T-helper 2 cell treated with Interferon-gamma antibody and Interleukin-4, amounts not matched to agents 5 μg/mL and 100 μg/mL, for 36 hours (primary cell): ENCODE measurements around the gene ALKBH8.

Experiments
- DNase-seq: peaks from one replicate; pipeline ENCODE4 v3.0.0; 2021; ENCODE audit warnings: low spot score
- H3K27ac Mint-ChIP-seq: one replicate; pipeline ENCODE4 v1.8.0; 2021; ENCODE audit warnings: mild to moderate bottlenecking, mixed read lengths
- H3K27me3 Mint-ChIP-seq: one replicate; pipeline ENCODE4 v1.8.0; 2021; ENCODE audit warnings: low read depth, mixed read lengths
- H3K36me3 Mint-ChIP-seq: one replicate; pipeline ENCODE4 v1.8.0; 2021; ENCODE audit warnings: low read depth, mixed read lengths
- H3K4me1 Mint-ChIP-seq: one replicate; pipeline ENCODE4 v1.8.0; 2021; ENCODE audit warnings: low read depth, mixed read lengths
- H3K4me3 Mint-ChIP-seq: one replicate; pipeline ENCODE4 v1.8.0; 2022; ENCODE audit warnings: mild to moderate bottlenecking, moderate library complexity, mixed read lengths
- H3K9me3 Mint-ChIP-seq: one replicate; pipeline ENCODE4 v1.8.0; 2021; ENCODE audit warnings: mixed read lengths

The ALKBH8 gene, protein sequence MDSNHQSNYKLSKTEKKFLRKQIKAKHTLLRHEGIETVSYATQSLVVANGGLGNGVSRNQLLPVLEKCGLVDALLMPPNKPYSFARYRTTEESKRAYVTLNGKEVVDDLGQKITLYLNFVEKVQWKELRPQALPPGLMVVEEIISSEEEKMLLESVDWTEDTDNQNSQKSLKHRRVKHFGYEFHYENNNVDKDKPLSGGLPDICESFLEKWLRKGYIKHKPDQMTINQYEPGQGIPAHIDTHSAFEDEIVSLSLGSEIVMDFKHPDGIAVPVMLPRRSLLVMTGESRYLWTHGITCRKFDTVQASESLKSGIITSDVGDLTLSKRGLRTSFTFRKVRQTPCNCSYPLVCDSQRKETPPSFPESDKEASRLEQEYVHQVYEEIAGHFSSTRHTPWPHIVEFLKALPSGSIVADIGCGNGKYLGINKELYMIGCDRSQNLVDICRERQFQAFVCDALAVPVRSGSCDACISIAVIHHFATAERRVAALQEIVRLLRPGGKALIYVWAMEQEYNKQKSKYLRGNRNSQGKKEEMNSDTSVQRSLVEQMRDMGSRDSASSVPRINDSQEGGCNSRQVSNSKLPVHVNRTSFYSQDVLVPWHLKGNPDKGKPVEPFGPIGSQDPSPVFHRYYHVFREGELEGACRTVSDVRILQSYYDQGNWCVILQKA

GRCh38 chr11:107565219-107565937, at the start of gene ALKBH8:
Gene ALKBH8, minus strand, starts transcription at chr11:107565735. Its CDS starts 4,842 bp downstream, at chr11:107560893.
- H3K36me3 Mint-ChIP-seq, result no peaks in the 10 kb centered on the region
- H3K4me3 Mint-ChIP-seq, result peak within 1 kb of the TSS; percentile 95
- H3K27ac Mint-ChIP-seq, result peak within 1 kb of the TSS; percentile 97

GRCh38 chr11:107612445-107612844, 46.9 kb upstream of the ALKBH8 start:
- Mint-ChIP-seq H3K36me3 (no peaks in the 10 kb centered on the region), H3K4me3 (no peak overlapping the region), H3K27me3 (peaks cover 13% of the 10 kb centered on the region), H3K4me1 (no peaks in the 10 kb centered on the region), H3K9me3 (no peaks in the 10 kb centered on the region), H3K27ac (no peak overlapping the region)
- no peak for DNase-seq

More at GRCh38 chr11:107565219-107565937, at the start of gene ALKBH8:
- no peaks in the 10 kb centered on the region for H3K9me3 Mint-ChIP-seq
- H3K27me3 Mint-ChIP-seq, result peaks cover 3% of the 10 kb centered on the region
- peaks cover 38% of the 10 kb centered on the region for H3K4me1 Mint-ChIP-seq
- DNase-seq, result peak; percentile 74

DNA sequence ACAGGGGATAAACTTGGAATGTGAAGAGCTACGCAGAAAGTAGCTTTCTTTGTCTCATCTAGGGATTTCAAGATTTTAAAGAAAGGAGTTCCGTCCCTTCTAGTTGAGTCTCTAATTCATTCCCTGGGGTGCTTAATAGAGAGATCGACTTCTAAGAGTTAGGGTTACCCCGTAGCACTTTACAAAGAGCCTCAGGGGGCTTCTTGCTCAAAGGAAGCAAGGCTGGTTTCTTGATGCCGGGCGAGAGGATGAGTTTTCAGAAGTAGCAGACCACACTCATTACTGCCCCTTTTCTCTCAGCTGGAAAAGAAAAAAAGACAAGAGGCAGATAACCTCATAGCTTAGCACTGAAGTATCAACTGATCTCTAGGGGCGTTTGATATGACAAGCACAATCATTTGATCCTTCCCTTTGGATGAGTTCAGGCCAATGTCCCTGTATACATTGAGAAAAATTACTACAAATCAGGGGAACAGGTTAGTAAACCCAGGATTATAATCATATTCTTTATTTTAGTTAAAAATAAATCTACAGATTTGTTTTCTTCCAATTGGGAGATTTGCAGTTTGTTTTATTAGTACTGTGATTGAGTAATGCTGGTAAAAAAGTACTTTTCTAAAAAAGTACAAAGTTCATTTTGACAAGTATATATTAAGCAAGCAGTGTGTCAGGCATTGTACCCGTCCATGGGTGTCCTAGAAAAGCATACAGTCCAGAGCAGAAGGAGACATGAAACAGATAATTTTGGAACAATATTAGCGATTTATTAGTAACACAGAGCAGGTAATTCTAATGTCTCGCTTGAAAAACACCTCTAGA, 44.1 kb upstream of the ALKBH8 start:
- H3K36me3 Mint-ChIP-seq, result no peaks in the 10 kb centered on the region
- H3K27ac Mint-ChIP-seq, result no peak overlapping the region
- no peaks in the 10 kb centered on the region for H3K4me1 Mint-ChIP-seq
- no peak for DNase-seq
- H3K27me3 Mint-ChIP-seq, result peaks cover 25% of the 10 kb centered on the region
- H3K4me3 Mint-ChIP-seq, result no peak overlapping the region
- no peaks in the 10 kb centered on the region for H3K9me3 Mint-ChIP-seq

- H3K36me3 Mint-ChIP-seq, result no peaks in the 10 kb centered on the region
- H3K4me3 Mint-ChIP-seq, result no peak overlapping the region
- H3K4me1 Mint-ChIP-seq, result no peaks in the 10 kb centered on the region
- H3K27ac Mint-ChIP-seq, result no peak overlapping the region
- no peaks in the 10 kb centered on the region for H3K9me3 Mint-ChIP-seq
- H3K27me3 Mint-ChIP-seq, result peaks cover 29% of the 10 kb centered on the region
- no peak for DNase-seq
Observed at GRCh38 chr11:107608809-107609208, 43.3 kb upstream of the ALKBH8 start.

DNA sequence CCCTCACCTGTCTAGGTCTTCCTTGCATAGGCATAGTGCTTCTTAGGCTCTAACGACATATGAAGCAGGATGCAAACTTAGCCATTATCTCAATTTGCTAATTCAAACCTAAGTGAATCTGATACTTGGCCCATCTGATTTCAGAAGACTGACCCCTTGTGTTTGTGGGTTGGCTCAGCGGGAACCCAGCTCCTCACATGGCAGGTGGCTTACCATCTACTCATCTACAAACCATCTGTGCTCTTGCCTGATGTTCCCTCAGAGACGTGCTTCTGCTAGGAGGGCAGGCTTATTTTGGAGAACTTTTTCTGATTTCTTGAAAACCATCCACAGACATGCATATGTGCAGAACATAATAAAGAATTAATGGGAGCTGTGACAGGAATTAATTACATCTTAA, 40.6 kb upstream of the ALKBH8 start:
- no peak overlapping the region for H3K27ac Mint-ChIP-seq
- H3K4me1 Mint-ChIP-seq, result no peaks in the 10 kb centered on the region
- DNase-seq, result no peak
- no peaks in the 10 kb centered on the region for H3K36me3 Mint-ChIP-seq
- H3K9me3 Mint-ChIP-seq, result no peaks in the 10 kb centered on the region
- no peak overlapping the region for H3K4me3 Mint-ChIP-seq
- peaks cover 39% of the 10 kb centered on the region for H3K27me3 Mint-ChIP-seq

DNA sequence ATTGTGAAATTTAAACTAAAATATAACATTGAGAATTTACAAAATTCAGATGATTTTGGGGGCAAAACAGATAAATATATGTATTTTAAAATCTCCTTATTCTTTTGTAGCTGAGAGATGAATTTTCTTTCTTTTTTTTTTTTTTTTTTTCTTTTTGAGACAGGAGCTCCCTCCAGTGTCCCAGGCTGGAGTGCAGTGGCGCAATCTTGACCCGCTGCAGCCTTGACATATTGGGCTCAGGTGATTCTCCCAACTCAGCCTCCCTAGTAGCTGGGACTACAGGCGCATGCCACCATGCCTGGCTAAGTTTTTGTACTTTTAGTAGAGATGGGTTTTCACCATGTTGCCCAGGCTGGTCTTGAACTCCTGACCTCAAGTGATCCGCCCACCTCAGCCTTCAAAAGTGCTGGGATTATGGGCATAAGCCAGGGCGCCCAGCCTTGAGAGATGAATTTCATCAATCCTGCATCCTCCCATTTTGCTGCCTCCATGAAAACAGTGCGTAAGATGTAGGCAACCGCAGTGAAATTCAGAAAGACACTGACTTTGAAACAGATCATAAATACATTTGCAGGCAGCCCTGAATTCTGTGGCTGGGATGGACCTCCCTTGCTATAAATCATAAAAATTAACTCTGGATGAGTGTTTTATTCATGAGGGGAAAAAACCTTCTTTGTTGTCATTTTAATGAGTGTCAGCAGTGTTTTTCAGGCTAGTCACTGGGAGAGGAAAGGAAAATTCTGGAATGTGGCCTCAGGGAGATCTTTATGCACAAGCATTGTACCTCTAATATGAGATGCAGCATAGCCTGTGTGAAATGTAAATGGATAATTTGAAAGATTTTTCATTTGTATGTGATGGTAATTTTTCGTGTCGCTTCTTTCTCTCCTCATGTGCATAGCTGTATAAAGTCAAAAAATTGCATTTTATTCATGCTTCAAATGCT, 39.8 kb upstream of the ALKBH8 start:
- H3K9me3 Mint-ChIP-seq, result no peaks in the 10 kb centered on the region
- no peaks in the 10 kb centered on the region for H3K36me3 Mint-ChIP-seq
- no peaks in the 10 kb centered on the region for H3K4me1 Mint-ChIP-seq
- DNase-seq, result no peak
- H3K4me3 Mint-ChIP-seq, result no peak overlapping the region
- H3K27ac Mint-ChIP-seq, result no peak overlapping the region
- peaks cover 40% of the 10 kb centered on the region for H3K27me3 Mint-ChIP-seq

GRCh38 chr11:107598225-107599139, 32.9 kb upstream of the ALKBH8 start:
- no peaks in the 10 kb centered on the region for H3K4me1 Mint-ChIP-seq
- H3K4me3 Mint-ChIP-seq, result no peak overlapping the region
- peaks cover 52% of the 10 kb centered on the region for H3K27me3 Mint-ChIP-seq
- no peak for DNase-seq
- no peak overlapping the region for H3K27ac Mint-ChIP-seq
- H3K36me3 Mint-ChIP-seq, result no peaks in the 10 kb centered on the region
- H3K9me3 Mint-ChIP-seq, result no peaks in the 10 kb centered on the region

GRCh38 chr11:107594736-107595135, 29.2 kb upstream of the ALKBH8 start:
- Mint-ChIP-seq H3K27me3 (peaks cover 69% of the 10 kb centered on the region), H3K4me3 (no peak overlapping the region), H3K27ac (no peak overlapping the region), H3K9me3 (no peaks in the 10 kb centered on the region), H3K4me1 (peaks cover 11% of the 10 kb centered on the region), H3K36me3 (no peaks in the 10 kb centered on the region)
- no peak for DNase-seq

DNA sequence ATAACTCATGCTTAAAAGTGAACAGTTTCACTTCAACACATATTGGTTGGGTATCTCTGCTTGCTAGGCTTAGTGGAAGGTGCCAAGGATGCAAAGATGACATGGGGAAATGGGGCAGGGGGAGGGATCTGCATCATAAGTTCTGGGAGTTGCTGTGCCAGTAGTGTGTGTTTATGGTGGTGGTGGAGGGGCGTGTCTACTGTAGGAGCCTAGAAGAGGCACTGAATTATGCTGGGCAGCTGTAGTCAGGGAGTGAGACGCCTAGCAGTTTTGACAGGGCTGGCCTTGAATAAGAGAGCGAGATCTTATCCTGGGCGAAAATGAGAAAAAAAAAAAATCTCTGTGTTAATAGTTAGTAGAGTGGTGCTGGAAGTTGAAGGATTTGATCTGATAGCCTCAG, 28.4 kb upstream of the ALKBH8 start:
- peaks cover 77% of the 10 kb centered on the region for H3K27me3 Mint-ChIP-seq
- H3K36me3 Mint-ChIP-seq, result no peaks in the 10 kb centered on the region
- no peaks in the 10 kb centered on the region for H3K9me3 Mint-ChIP-seq
- H3K27ac Mint-ChIP-seq, result no peak overlapping the region
- peaks cover 12% of the 10 kb centered on the region for H3K4me1 Mint-ChIP-seq
- H3K4me3 Mint-ChIP-seq, result no peak overlapping the region
- DNase-seq, result no peak

GRCh38 chr11:107592813-107593212, 27.3 kb upstream of the ALKBH8 start:
- Mint-ChIP-seq H3K4me1 (peaks cover 12% of the 10 kb centered on the region), H3K27ac (no peak overlapping the region), H3K4me3 (peak overlapping the region; percentile 9), H3K9me3 (no peaks in the 10 kb centered on the region), H3K36me3 (no peaks in the 10 kb centered on the region), H3K27me3 (peaks cover 81% of the 10 kb centered on the region)
- DNase-seq, result no peak

DNA sequence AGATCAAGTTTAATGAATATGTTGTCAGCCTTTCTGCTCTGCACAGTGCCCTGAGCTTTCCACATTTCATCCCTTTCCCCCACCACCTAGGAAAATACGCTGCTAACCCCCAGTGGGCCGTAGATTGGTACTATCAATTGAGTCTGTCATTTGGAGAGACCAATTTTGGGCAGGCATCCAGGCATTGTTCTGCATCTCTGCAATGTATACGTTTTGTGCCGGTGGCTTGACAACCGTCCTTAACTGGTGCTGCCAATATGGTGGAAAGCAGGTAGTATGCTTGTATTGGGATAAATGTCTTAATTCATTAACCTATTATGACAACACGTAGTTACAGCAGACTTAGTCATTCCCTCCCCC, 26.7 kb upstream of the ALKBH8 start:
- Mint-ChIP-seq H3K4me3 (peak overlapping the region; percentile 75), H3K4me1 (peaks cover 12% of the 10 kb centered on the region), H3K36me3 (no peaks in the 10 kb centered on the region), H3K9me3 (no peaks in the 10 kb centered on the region), H3K27me3 (peaks cover 80% of the 10 kb centered on the region), H3K27ac (peak overlapping the region; percentile 28)
- DNase-seq, result no peak
